OCI-LY7 (cell line): ENCODE results near the gene TMEM212. TPM values are rescaled to one million over a fixed set of nuclear protein-coding genes. Genes with fewer than 3 reads are reported as not detected.

ENCODE experiments used
- BruUV-seq: library from RNA; stranded (reverse); fragments of 400-500 nt; replicated peaks from 2 replicates; lab custom pipeline; 2021; lab: Mats Ljungman, UMichigan
- CTCF ChIA-PET: fragments of 300-600 bp; sonication (Branson Sonifier 250); formaldehyde crosslinking; loops from one replicate; lab custom pipeline; 2022; ENCODE audit warnings: antibody characterized with exemption; ENCODE audit not compliant: unreplicated experiment; lab: Charles Lee
- POLR2A ChIA-PET: fragments of 300-600 bp; sonication (Branson Sonifier 250); formaldehyde crosslinking; loops from one replicate; lab custom pipeline; 2022; ENCODE audit warnings: antibody characterized with exemption; lab: Charles Lee
- DNase-seq: peaks from one replicate; pipeline ENCODE4 v3.0.0-alpha.2; 2015; ENCODE audit warnings: low spot score
- H2AFZ ChIP-seq: fragments of 200-600 bp; sonication (generic), shearing (Covaris generic); 2 replicates; pipeline ENCODE4 v1.6.1; 2014; ENCODE audit warnings: mild to moderate bottlenecking, antibody characterized with exemption, low read length, moderate library complexity
- H3K27ac ChIP-seq: fragments of 200-600 bp; sonication (generic); 2 replicates; pipeline ENCODE4 v1.5.1; 2014; ENCODE audit warnings: mixed run types, low read depth, mild to moderate bottlenecking, moderate library complexity, low read length, inconsistent platforms; ENCODE audit not compliant: poor library complexity, severe bottlenecking
- H3K36me3 ChIP-seq: fragments of 200-600 bp; sonication (generic); 2 replicates; pipeline ENCODE4 v1.6.1; 2014; ENCODE audit warnings: mild to moderate bottlenecking, antibody characterized with exemption, low read length, moderate library complexity, mixed read lengths; ENCODE audit not compliant: insufficient read depth
- H3K4me1 ChIP-seq: fragments of 200-600 bp; sonication (generic); 2 replicates; pipeline ENCODE4 v1.5.1; 2014; ENCODE audit warnings: mild to moderate bottlenecking, low read length; ENCODE audit not compliant: insufficient read depth, poor library complexity, severe bottlenecking
- H3K4me2 ChIP-seq: fragments of 200-600 bp; sonication (generic); 2 replicates; pipeline ENCODE4 v1.6.1; 2014; ENCODE audit warnings: mild to moderate bottlenecking, low read length
- H3K4me3 ChIP-seq: fragments of 200-600 bp; sonication (generic); 2 replicates; pipeline ENCODE4 v1.5.1; 2014; ENCODE audit warnings: mild to moderate bottlenecking, low read depth, low read length; ENCODE audit not compliant: poor library complexity, severe bottlenecking
- H3K79me2 ChIP-seq: fragments of 200-600 bp; sonication (generic); 2 replicates; pipeline ENCODE4 v1.6.1; 2016; ENCODE audit warnings: low read depth, mild to moderate bottlenecking, low read length, moderate library complexity, mixed read lengths; ENCODE audit not compliant: insufficient read depth
- H3K9me2 ChIP-seq: fragments of 200-600 bp; sonication (generic); 2 replicates; pipeline ENCODE4 v1.6.1; 2016; ENCODE audit warnings: mild to moderate bottlenecking, low read length, mixed read lengths; ENCODE audit not compliant: insufficient read depth
- H3K9me3 ChIP-seq: fragments of 200-600 bp; sonication (generic); 2 replicates; pipeline ENCODE4 v1.6.1; 2014; ENCODE audit warnings: mild to moderate bottlenecking, mixed run types, low read length, mixed read lengths
- H4K20me1 ChIP-seq: fragments of 200-600 bp; sonication (generic); 2 replicates; pipeline ENCODE4 v1.6.1; 2014; ENCODE audit warnings: mild to moderate bottlenecking, antibody characterized with exemption, low read length, moderate library complexity, mixed read lengths; ENCODE audit not compliant: insufficient read depth
- EZH2phosphoT487 ChIP-seq: fragments of 200-600 bp; sonication (generic); IDR thresholded peaks from 2 replicates; pipeline ENCODE4 v1.6.1; 2018; ENCODE audit warnings: low read depth, borderline replicate concordance, mild to moderate bottlenecking, mixed run types, antibody characterized with exemption, low read length, moderate library complexity, mixed read lengths
- intact Hi-C: fragments of 100-400 bp; cut with micrococcal nuclease; formaldehyde crosslinking; loops from one replicate; pipeline ENCODE4 v1.10.0; 2022; ENCODE audit not compliant: unreplicated experiment
- total RNA-seq, 2 experiments: library from RNA; depleted of rRNA in 1 of 2; stranded (reverse); fragments of >200 nt in 1 of 2; shearing (Covaris generic) in 1 of 2; gene quantifications; 2 replicates each; pipeline ENCODE4 v1.2.3, GENCODE V29; 2014 to 2022
- TF ChIP-seq, protein P1 (sequence below): fragments of 200-600 bp; sonication (generic); conservative IDR thresholded peaks from 2 replicates; pipeline ENCODE4 v1.5.1; 2014; ENCODE audit warnings: mild to moderate bottlenecking, antibody characterized with exemption, low read length, moderate library complexity, mixed read lengths

Gene TMEM212
- total RNA-seq, 2 experiments from 2014 or later: not detected

DNA sequence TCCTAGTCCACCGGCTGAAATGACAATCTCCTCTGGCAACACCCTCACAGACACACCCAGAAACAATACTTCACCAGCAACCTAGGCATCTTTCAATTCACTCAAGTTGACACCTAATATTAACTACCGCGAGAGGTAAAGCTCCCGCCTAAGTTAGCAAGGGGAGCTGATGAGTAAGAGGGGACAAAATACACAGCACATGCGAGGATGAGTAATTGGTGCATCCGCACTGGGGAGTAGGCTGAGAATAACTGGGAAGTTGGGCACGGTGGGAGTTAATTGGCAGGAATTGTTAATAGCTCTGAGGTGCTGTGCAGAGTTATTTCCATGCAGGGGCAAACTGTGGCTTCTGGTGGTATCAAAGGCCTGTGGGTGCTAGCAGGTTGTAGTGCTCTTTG is 18.3 kb upstream of the TMEM212 start:
- BruUV-seq: no TSS peak
- CTCF ChIA-PET: no interaction called here
- Histone ChIP-seq H3K4me3 (no peak overlapping the region), H3K36me3 (no peaks in the 10 kb centered on the region), H3K4me1 (no peaks in the 10 kb centered on the region), H3K9me2 (no peaks in the 10 kb centered on the region), H2AFZ (no peak overlapping the region), H3K27ac (no peak overlapping the region), H4K20me1 (no peaks in the 10 kb centered on the region), H3K79me2 (no peaks in the 10 kb centered on the region), H3K4me2 (no peak overlapping the region), H3K9me3 (no peaks in the 10 kb centered on the region)
- POLR2A ChIA-PET: interaction anchor here (0.6 kb wide), 2 partner anchors 9 to 299 kb away, joined by 3 to 5 read pairs; no protein-coding TSS in a partner anchor
- no peak for DNase-seq
- TF ChIP-seq EZH2phosphoT487: no peak
- TF ChIP-seq, protein P1, sequence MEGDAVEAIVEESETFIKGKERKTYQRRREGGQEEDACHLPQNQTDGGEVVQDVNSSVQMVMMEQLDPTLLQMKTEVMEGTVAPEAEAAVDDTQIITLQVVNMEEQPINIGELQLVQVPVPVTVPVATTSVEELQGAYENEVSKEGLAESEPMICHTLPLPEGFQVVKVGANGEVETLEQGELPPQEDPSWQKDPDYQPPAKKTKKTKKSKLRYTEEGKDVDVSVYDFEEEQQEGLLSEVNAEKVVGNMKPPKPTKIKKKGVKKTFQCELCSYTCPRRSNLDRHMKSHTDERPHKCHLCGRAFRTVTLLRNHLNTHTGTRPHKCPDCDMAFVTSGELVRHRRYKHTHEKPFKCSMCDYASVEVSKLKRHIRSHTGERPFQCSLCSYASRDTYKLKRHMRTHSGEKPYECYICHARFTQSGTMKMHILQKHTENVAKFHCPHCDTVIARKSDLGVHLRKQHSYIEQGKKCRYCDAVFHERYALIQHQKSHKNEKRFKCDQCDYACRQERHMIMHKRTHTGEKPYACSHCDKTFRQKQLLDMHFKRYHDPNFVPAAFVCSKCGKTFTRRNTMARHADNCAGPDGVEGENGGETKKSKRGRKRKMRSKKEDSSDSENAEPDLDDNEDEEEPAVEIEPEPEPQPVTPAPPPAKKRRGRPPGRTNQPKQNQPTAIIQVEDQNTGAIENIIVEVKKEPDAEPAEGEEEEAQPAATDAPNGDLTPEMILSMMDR: no peak
- intact Hi-C loops: no loop called here

DNA sequence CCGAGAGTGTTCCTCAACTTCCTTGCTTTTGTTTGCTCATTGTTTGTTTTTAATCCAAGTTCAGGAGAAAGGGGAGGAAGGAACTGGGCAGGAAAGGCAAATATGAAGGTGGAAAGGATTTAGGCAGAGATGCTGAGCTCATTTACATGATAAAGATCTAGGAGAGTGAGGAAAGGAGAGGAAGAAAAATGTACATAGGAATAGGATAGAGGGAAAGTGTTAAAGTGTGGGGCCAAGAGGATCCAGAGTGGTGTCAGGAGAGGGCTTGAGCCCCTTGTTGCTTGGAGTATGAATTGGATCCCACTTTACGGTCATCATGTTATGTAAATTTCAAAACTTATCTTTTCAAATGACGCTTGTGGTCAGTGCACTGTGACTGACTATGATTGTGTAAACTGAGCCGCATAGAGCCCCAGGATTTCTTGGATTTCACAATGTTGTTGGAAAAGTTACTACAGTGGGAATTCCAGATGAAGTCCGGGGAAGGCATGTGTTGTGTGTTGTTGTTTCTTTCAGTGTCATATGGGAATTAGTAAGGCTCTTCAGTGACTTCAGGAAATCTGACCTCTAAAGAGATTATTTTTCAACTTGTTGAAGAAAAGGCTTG is 17.8 kb upstream of the TMEM212 start:
- no peaks in the 10 kb centered on the region for H4K20me1 ChIP-seq
- H3K79me2 ChIP-seq: no peaks in the 10 kb centered on the region
- no peaks in the 10 kb centered on the region for H3K9me2 ChIP-seq
- intact Hi-C loops: no loop called here
- ChIA-PET CTCF (no interaction called here), POLR2A (interaction anchor here (0.6 kb wide), 2 partner anchors 10 to 298 kb away, joined by 3 to 5 read pairs; no protein-coding TSS in a partner anchor)
- H3K4me3 ChIP-seq: no peak overlapping the region
- no peaks in the 10 kb centered on the region for H3K36me3 ChIP-seq
- no peaks in the 10 kb centered on the region for H3K4me1 ChIP-seq
- no peaks in the 10 kb centered on the region for H3K9me3 ChIP-seq
- no peak overlapping the region for H2AFZ ChIP-seq
- no TSS peak for BruUV-seq
- no peak for TF ChIP-seq EZH2phosphoT487
- TF ChIP-seq, protein P1: no peak
- no peak for DNase-seq
- H3K27ac ChIP-seq: no peak overlapping the region
- no peak overlapping the region for H3K4me2 ChIP-seq

DNA sequence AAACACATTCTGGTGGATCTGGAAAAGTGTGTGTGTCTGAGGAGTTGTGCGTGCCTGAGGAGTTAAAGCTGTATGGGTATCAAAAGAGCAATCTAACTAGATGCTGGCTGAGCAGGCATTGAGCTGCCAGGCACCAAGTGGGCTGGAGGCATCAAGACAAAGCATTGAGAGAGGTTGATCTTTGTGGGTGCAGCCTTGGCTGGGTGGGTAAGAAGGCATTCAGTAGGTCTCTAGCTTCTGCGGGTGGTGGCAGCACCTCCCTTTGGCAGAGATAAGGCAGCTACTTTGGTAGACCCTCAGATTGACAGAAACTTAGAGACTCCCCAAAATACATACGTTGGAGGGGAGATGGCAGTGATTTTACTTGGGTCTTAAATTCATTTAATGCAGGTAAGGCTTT is 15.8 kb upstream of the TMEM212 start:
- no TSS peak for BruUV-seq
- POLR2A ChIA-PET: interaction anchor here (0.7 kb wide), 2 partner anchors 10 to 42 kb away, joined by 4 read pairs; no protein-coding TSS in a partner anchor

More for the DNA sequence above, 15.8 kb upstream of the TMEM212 start:
- no peak overlapping the region for H3K4me3 ChIP-seq
- no peaks in the 10 kb centered on the region for H4K20me1 ChIP-seq
- no peaks in the 10 kb centered on the region for H3K36me3 ChIP-seq
- H3K27ac ChIP-seq: no peak overlapping the region
- H3K9me3 ChIP-seq: no peaks in the 10 kb centered on the region
- DNase-seq: no peak
- no peaks in the 10 kb centered on the region for H3K9me2 ChIP-seq
- no peak for TF ChIP-seq EZH2phosphoT487
- TF ChIP-seq, protein P1: no peak
- H3K4me1 ChIP-seq: no peaks in the 10 kb centered on the region
- no peaks in the 10 kb centered on the region for H3K79me2 ChIP-seq
- intact Hi-C loops: no loop called here
- H3K4me2 ChIP-seq: no peak overlapping the region
- no peak overlapping the region for H2AFZ ChIP-seq
- CTCF ChIA-PET: no interaction called here
